CD4-positive, alpha-beta T cell treated with Interleukin-6 for 4 hours (primary cell): ENCODE data around the gene ATOX1.
"Not testable (repeated sequence)": the region's sequence is repeated elsewhere in the genome, so short reads cannot be mapped to it uniquely, and the experiment has no call there.

Experiments
- DNase-seq: peaks from one replicate; pipeline ENCODE4 v3.0.0-alpha.2; 2020; ENCODE audit warnings: mixed read lengths

The ATOX1 gene

GRCh38 chr5:151729597-151729996 is 28.8 kb downstream of the ATOX1 start:
- DNase-seq = not testable (repeated sequence)

- no peak for DNase-seq
These were observed 34.1 kb downstream of the ATOX1 start for GRCh38 chr5:151724360-151724759.

- no peak for DNase-seq
These were observed 35.9 kb downstream of the ATOX1 start for GRCh38 chr5:151722546-151722945.

GRCh38 chr5:151721812-151722391 is 36.5 kb downstream of the ATOX1 start:
- no peak for DNase-seq

- DNase-seq = no peak
These were observed 37.3 kb downstream of the ATOX1 start for GRCh38 chr5:151721087-151721646.

- DNase-seq = no peak
These were observed 38.2 kb downstream of the ATOX1 start for GRCh38 chr5:151720215-151720614.

GRCh38 chr5:151719228-151720000 is 39.0 kb downstream of the ATOX1 start:
- peak; percentile 11 for DNase-seq

GRCh38 chr5:151718646-151719045 is 39.8 kb downstream of the ATOX1 start:
- no peak for DNase-seq

GRCh38 chr5:151718153-151718552 is 40.3 kb downstream of the ATOX1 start:
- DNase-seq = no peak

GRCh38 chr5:151717416-151717815 is 41.0 kb downstream of the ATOX1 start:
- no peak for DNase-seq

GRCh38 chr5:151709109-151709735 is 49.2 kb downstream of the ATOX1 start:
- no peak for DNase-seq

- no peak for DNase-seq
These were observed 50.3 kb downstream of the ATOX1 start for GRCh38 chr5:151708126-151708525.

- DNase-seq = no peak
These were observed 50.9 kb downstream of the ATOX1 start for GRCh38 chr5:151707567-151707966.

GRCh38 chr5:151706906-151707305 is 51.5 kb downstream of the ATOX1 start:
- no peak for DNase-seq

GRCh38 chr5:151703780-151704179 is 54.7 kb downstream of the ATOX1 start:
- DNase-seq = no peak

GRCh38 chr5:151703227-151703626 is 55.2 kb downstream of the ATOX1 start:
- DNase-seq = no peak

GRCh38 chr5:151700820-151701219 is 57.6 kb downstream of the ATOX1 start:
- DNase-seq = no peak

- no peak for DNase-seq
These were observed 58.1 kb downstream of the ATOX1 start for GRCh38 chr5:151700296-151700695.

GRCh38 chr5:151699071-151699901 is 59.1 kb downstream of the ATOX1 start:
- no peak for DNase-seq

- not testable (repeated sequence) for DNase-seq
These were observed 60.4 kb downstream of the ATOX1 start for GRCh38 chr5:151698081-151698480.

- DNase-seq = no peak
These were observed 61.0 kb downstream of the ATOX1 start for GRCh38 chr5:151697452-151697851.

- DNase-seq = no peak
These were observed 61.9 kb downstream of the ATOX1 start for GRCh38 chr5:151696470-151697061.
